HCEC 1CT (cell line): ENCODE measurements around the gene RBMS1.

Source experiments
- DNase-seq: peaks from one replicate; pipeline ENCODE4 v3.0.0-alpha.2; 2017

RBMS1 gene

GRCh38 chr2:160269365-160269764 lies 224.2 kb downstream of the RBMS1 start:
- no peak for DNase-seq

- no peak for DNase-seq
Observed at GRCh38 chr2:160268151-160268781, 225.3 kb downstream of the RBMS1 start.

DNA sequence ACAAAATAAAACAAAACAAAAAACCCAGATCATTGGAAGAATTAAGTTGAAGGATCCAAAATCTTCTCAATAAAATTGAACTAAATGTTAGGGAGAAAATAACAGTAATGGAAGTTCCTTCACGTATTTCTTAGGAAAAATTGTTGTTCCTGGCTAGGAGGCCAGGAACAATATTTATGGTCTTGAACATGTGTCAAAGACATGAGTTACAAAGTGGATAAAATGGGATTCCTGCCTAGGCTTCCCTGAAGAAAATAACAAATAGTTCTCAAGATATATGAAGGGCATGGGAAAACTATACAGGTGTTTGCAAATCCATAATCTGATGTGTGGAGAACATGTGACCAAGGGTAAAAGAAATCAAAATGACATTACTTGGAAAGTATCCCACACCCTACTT lies 225.9 kb downstream of the RBMS1 start:
- no peak for DNase-seq

DNA sequence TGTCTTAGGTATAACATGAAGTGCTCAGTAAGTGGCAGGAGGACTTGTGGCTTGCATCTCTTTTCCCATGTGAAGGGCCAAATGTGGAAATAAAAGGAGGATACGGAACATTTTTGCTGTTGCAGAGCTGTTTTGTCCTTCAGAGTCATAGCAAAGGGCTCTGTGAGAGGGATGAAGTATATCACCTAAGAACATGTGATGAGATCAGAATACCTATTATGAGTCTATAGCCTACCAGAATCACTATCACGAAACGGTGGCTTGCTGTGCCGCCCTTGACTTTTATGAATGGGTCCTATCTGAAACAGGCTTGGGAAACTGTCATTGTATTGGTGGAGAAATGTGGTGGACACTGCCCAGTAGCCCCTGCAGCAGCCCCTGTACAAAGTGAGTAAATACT lies 226.6 kb downstream of the RBMS1 start:
- DNase-seq = no peak

- DNase-seq = no peak
Observed at GRCh38 chr2:160266037-160266551, 227.5 kb downstream of the RBMS1 start.

DNA sequence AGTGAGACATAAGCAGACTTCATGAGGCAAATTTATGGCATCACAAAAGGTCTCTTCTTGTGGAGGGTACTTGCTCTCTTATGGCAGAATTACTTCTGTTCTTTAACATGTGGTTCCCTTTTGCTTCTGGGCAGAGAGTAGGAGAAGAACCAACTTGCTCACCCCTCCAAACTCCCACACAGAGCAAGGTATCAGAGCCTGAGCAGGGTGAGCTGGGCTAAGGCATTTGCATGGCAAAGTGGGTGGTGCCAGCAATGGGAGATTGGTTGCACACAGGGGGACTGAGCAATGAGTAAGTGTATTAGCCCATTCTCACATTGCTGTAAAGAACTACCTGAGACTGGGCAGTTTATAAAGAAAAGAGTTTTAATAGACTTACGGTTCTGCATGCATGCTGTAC lies 229.3 kb downstream of the RBMS1 start:
- no peak for DNase-seq

DNA sequence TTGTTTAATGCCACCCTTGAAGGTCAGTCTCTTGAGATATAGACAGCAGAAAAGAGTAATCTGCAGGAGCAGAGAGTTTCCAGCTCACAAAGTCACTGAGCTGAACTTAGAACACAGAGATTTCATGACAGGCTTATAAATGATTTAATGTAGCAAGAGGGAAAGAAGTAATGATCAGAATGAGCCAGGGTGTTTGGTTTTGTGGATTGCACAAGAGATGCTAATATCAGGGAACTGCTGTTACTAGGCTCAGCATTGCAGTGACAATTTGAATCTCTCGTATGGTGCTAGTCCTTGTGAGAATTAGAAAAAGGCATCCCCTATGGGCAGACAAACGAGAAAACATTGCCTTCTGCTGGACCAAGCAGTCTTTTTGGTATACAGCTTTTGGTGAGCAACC lies 231.9 kb downstream of the RBMS1 start:
- DNase-seq = no peak

GRCh38 chr2:160258492-160258805 lies 235.2 kb downstream of the RBMS1 start:
- no peak for DNase-seq

DNA sequence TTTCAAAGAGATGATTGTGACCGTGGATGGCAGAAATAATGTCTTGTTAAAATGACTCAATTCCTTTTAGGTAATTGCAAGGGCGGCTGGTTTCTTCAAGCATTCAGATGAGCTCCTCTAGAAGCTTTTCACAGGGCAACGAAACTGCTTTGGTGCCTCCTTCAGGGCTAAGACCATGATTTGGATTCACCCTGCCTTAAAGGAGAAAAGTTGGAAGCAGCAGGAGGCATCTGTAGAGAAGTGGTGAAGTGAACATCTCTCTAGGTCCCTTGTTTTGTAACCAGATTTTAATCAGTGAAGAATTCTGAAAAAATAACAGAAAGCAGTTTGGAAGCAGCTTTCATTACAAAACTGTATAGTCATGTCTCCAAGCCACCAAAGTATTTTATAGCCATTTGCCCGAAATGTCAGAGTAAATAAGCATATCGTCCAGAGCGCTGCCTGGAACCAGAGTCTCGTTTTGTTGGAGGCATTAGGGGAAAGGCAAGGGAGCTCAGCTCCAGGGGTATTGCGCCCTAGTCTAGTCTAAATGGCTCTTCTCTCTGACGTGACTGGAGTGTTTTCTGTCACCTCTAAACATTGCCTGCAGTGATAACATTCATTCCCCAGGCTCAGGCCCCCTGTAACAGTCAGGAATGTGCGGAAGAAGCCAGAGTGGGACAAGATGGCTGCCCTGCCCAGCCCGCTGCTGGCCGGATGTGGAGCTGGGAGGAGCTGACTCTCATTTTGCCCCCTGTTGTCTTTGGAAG lies 235.7 kb downstream of the RBMS1 start:
- no peak for DNase-seq

DNA sequence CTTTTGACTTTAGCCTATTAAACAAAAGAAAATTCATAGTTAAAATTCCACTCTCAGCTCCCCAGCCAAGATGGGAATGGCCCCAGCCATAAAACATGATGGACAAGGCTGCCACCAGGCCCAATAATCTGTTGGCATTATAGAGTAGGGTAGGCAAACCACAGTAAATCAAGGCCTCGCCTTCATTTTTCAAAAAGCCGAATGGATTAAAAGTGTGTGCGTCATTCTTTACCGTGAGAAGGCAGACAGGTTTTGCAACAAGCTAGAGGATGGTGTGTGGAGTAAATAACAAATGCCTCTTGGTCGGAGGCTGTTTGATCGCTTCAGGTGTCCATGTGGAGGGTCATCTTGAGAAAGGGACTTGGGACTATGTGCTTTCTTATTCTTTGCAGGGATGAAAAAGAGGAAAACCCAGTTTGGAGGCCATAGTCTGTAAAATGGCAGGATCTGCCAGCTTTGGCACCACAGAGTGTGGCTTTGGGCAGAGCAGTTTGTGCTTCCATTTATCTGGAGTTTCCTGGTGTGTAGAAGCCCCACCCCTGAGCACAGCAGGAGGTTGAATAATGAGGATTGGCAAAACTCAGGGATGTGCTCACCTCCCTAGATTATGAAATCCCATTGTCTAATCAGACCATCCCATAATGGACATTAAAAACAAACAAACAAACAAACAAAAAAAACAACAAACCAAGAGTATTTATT lies 236.4 kb downstream of the RBMS1 start:
- no peak for DNase-seq

DNA sequence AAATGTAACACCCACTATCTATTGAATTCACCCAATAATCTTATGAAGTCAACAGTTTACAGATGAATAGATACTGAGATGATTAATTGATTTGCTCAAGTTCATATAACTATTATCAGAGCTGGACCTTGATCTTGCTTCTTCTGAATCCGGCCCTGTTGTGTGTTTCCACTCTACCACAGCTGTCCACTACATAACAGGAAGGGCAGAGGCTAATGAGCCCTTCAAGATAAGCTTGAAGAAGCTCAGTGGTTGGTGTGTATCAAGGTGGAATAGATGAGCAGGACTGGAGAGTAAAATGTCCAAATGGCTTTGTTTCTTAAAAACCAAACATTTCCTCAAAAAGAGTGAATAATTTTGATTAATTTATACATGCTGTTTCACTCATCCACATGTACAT lies 237.1 kb downstream of the RBMS1 start:
- no peak for DNase-seq

GRCh38 chr2:160255408-160255807 lies 238.2 kb downstream of the RBMS1 start:
- no peak for DNase-seq

GRCh38 chr2:160254189-160254762 lies 239.3 kb downstream of the RBMS1 start:
- DNase-seq = no peak

DNA sequence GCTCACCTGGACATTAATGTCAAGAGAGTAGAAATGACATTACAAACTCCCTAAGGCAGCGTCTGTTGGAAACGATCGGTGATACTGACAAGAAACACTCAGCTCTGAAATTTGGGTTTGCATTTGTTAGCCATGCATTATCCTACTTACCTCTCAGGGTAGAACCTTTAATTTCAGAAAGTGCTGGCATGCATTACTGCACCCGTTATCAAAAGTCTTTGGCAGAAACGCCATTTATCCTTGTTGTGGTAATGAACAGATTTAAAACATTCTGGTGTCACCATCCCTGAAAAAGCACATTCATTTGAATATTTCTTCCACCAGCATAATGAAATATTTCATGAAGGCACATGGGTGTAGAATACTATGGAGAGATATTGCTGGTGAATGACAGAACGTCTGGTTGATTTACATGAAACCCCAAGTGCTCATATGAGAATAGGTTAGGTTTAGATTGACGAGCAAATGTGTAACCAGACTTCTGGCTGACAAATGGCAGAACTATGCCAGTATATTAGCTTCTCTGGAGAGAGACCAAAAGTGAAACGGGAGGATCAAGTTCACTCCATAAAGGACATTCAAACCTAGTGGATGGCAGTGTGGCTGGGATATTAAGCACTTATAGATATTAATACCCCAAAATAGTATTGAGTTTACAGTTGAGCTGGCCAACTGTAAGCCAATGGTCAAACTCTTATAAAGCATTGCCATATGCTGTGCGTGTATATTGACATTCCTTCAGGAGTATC lies 240.0 kb downstream of the RBMS1 start:
- DNase-seq = peak; percentile 48

- DNase-seq = no peak
Observed at GRCh38 chr2:160252900-160253299, 240.7 kb downstream of the RBMS1 start.

DNA sequence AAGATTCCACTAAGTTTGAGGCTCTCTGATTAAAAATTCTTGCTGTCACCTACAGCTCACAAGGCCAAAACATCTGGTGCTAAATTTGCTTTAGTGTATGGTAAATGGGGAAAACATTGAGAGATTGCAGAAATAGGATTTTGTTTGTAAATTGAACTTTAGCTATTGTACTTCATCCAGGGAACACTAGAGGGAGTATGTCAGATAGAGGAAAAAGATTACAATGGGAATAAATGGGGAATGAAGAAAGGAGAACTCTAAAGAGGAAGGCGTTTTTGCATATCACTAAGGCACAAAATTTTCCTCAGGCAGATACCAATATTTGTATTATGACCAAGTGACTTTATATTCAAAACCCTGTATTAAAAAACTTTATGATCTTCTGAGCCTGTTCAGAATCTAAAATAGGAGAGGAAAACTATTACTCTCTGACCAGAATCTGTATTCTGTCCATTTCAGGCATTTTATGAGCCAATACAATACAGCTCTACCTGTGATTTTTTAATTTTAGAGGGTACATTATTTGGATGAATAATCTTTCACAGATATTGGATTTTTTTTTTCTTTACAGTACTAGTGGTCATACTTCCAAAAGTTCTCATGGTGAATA lies 241.2 kb downstream of the RBMS1 start:
- peak; percentile 43 for DNase-seq

- no peak for DNase-seq
Observed at GRCh38 chr2:160251569-160251968, 242.0 kb downstream of the RBMS1 start.

- no peak for DNase-seq
Observed at GRCh38 chr2:160249876-160250275, 243.7 kb downstream of the RBMS1 start.

DNA sequence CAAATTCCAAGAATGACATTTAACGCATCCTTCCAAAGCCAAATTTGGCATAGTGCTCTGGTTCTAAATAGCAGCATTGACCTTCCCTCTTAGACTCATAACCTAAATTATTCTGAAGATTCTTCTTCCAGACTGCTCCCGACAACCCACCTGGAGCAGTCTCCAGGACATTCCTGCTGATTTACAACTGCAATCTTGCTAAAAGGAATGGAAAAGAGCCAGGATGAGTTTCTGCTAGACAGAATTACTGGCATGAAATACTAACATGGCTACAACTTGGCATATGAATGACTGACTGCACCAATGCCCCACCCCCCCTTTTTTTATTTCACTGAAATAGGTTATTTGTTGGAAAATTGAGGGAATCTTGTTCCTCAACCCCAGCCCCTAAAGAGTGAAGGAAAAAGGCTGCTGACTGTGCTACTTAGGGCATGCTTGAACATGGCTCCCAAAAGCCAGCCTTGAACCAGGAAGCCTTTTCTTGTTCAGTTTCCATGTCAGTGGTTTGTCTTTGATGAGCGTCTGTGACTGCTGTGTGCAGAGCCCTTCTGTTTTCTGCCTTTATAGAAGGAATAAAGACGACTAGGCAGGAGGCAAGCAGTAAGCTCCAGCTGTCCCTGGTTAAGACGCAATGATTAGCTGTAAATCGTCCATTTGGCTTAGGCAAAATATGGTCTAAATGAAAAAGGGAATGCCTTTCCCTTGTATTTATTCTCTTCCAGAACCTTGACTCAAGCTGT lies 246.1 kb downstream of the RBMS1 start:
- no peak for DNase-seq

- no peak for DNase-seq
Observed at GRCh38 chr2:160246356-160246755, 247.3 kb downstream of the RBMS1 start.

DNA sequence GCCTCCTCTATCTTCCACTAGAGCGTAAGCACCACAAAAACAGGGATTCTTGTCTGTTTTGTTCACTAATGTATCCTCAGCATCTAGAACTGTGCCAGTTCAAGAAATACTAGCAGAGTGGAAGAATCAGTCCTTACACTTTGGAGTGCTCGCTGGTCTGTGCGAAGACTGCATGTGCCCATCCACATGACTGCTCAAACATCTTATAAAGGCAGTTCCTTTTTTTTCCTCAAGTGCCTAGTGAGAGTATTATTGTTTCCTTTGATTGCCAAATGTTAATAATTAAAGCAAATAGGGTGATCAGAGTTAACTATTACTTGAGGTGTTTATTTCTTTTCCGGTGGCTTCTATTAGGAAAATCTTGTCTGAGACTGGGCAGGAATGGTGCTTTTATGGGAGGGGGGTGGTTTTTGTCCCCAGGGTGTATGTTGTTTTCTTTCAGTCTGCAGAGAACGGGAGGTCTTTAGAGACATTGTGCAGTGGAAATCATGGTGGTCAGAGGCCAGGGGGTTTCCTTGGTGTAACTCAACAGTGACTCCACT lies 247.9 kb downstream of the RBMS1 start:
- no peak for DNase-seq
